ENCODE results near the gene COL4A4.

Gene COL4A4

DNA sequence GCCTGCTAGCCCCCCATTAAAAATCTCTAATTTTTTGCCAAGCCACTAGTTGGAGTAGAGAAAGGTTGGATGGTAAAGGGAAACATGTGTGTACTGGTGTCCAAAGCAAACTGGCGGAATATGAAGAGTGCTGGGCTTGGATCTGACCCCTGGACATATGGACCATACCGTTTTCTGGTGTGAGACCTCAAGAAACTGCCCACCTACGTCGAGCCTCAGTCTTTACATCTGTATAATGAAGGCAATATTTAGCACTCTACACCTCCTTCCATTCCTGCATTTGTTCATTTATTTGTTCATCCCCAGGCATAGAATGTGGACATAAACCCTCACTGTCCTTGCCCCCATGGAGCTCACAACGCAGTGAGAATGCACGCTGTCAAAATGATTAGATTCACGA lies 185.7 kb downstream of the COL4A4 start:
- no peak for DNase-seq

- DNase-seq, result no peak
Observed at GRCh38 chr2:226977775-226978190, 186.2 kb downstream of the COL4A4 start.

GRCh38 chr2:226973816-226974215 lies 190.2 kb downstream of the COL4A4 start:
- no peak for DNase-seq

DNA sequence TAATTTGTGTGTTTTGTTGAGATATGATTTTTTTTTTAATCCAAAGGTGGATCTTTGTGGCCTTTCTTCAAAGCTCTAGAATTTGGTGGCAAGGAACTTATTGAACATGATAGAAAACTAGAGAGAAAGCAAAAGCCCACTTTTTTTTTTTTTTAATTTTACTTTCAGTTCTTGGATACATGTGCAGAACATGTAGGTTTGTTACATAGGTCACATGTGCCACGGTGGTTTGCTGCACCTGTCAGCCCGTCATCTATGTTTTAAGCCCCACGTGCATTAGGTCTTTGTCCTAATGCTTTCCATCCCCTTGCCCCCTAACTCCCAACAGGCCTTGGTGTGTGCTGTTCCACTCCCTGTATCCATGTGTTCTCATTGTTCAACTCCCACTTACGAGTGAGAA lies 192.2 kb downstream of the COL4A4 start:
- no peak for DNase-seq

GRCh38 chr2:226971084-226971483 lies 192.9 kb downstream of the COL4A4 start:
- no peak for DNase-seq

DNA sequence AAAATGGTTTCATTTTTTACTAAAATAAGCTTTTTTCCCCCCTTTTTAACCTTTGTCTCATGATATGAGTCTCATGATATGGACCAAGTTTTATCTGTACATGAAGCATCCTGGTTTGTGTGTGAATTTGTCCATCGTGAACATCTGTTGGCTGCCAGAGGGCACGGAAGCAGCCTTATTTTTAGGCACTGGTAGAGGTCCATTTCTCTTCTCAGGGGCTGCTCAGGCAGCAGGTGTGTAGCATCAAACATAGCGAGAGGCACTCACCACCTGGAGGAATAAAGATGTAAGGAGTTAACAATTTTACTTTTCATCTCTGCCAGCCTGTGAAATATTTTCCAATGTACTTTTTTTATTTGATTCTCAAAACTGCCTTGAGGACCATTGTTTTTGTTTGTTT lies 193.6 kb downstream of the COL4A4 start:
- no peak for DNase-seq

- DNase-seq, result no peak
Observed at GRCh38 chr2:226969417-226970080, 194.5 kb downstream of the COL4A4 start.

GRCh38 chr2:226965376-226965775 lies 198.6 kb downstream of the COL4A4 start:
- DNase-seq, result no peak

DNA sequence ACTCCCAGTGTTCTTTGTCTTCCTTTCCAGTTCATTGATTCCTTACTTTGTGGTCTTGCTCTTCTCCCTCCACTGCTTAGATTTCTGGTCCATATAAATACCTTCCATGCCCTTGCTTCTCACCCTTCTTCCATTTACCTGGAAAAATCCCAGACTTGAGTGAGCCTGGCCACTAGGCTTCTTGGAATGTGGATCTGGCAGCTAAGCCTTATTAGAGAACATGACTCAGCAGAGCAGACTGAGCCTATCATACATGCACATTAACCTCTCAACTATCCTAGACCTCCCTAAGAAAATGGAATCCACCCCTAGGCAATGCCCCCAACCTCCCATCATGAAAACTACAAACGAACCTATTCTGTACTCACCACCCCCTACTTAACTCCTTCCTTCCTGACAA lies 200.5 kb downstream of the COL4A4 start:
- DNase-seq, result no peak

- DNase-seq, result no peak
Observed at GRCh38 chr2:226962176-226962773, 201.7 kb downstream of the COL4A4 start.

GRCh38 chr2:226959418-226959817 lies 204.6 kb downstream of the COL4A4 start:
- no peak for DNase-seq

- no peak for DNase-seq
Observed at GRCh38 chr2:226956659-226957058, 207.3 kb downstream of the COL4A4 start.

- DNase-seq, result no peak
Observed at GRCh38 chr2:226953826-226954225, 210.2 kb downstream of the COL4A4 start.

- no peak for DNase-seq
Observed at GRCh38 chr2:226953206-226953605, 210.8 kb downstream of the COL4A4 start.

All from NCI-H1436 treated with DMSO at 0.1 percent for 48 hours (cell line).